Inflammatory macrophage (primary cell): Measurements from ENCODE around the gene SVIL.
A peak's percentile ranks its signal among the peaks of the same experiment; 100 is the strongest.
"Not testable (repeated sequence)": the region's sequence is repeated elsewhere in the genome, so short reads cannot be mapped to it uniquely, and the experiment has no call there.

Experiments
- DNase-seq, 2 donors: peaks; one replicate each; pipeline ENCODE4 v3.0.0-alpha.2; 2020 to 2022

SVIL gene

GRCh38 chr10:29603223-29603896 is 31.4 kb downstream of the SVIL start:
- peak; percentile 18 to 31 for DNase-seq

GRCh38 chr10:29600821-29601220 is 34.0 kb downstream of the SVIL start:
- no peak for DNase-seq

GRCh38 chr10:29600067-29600466 is 34.7 kb downstream of the SVIL start:
- DNase-seq = no peak

- DNase-seq = no peak
Observed at GRCh38 chr10:29598851-29599311, 35.9 kb downstream of the SVIL start.

GRCh38 chr10:29596826-29597225 is 37.9 kb downstream of the SVIL start:
- DNase-seq = no peak

- DNase-seq = peak; percentile 40 to 62
Observed at GRCh38 chr10:29596356-29596755, 38.4 kb downstream of the SVIL start.

GRCh38 chr10:29595636-29596225 is 39.0 kb downstream of the SVIL start:
- no peak for DNase-seq

- no peak for DNase-seq
Observed at GRCh38 chr10:29595146-29595545, 39.6 kb downstream of the SVIL start.

GRCh38 chr10:29591651-29591968 is 43.2 kb downstream of the SVIL start:
- no peak for DNase-seq

GRCh38 chr10:29590915-29591650 is 43.7 kb downstream of the SVIL start:
- no peak for DNase-seq

GRCh38 chr10:29588629-29589421 is 45.9 kb downstream of the SVIL start:
- DNase-seq = peak; percentile 79

- peak; percentile 52 to 56 for DNase-seq
Observed at GRCh38 chr10:29587750-29588628, 46.8 kb downstream of the SVIL start.

GRCh38 chr10:29587102-29587749 is 47.5 kb downstream of the SVIL start:
- DNase-seq = not testable (repeated sequence)

- no peak for DNase-seq
Observed at GRCh38 chr10:29586509-29586908, 48.3 kb downstream of the SVIL start.

- no peak for DNase-seq
Observed at GRCh38 chr10:29585488-29585976, 49.2 kb downstream of the SVIL start.

- no peak for DNase-seq
Observed at GRCh38 chr10:29584436-29584835, 50.3 kb downstream of the SVIL start.

GRCh38 chr10:29583674-29584073 is 51.1 kb downstream of the SVIL start:
- DNase-seq = no peak

- not testable (repeated sequence) for DNase-seq
Observed at GRCh38 chr10:29582769-29583168, 52.0 kb downstream of the SVIL start.

GRCh38 chr10:29579455-29579970 is 55.3 kb downstream of the SVIL start:
- DNase-seq = no peak

- no peak for DNase-seq
Observed at GRCh38 chr10:29578457-29578856, 56.3 kb downstream of the SVIL start.

GRCh38 chr10:29576681-29577080 is 58.1 kb downstream of the SVIL start:
- DNase-seq = no peak
